HepG2 (cell line): ENCODE data around the gene BPIFB4. TPM values are rescaled to one million over a fixed set of nuclear protein-coding genes. Genes with fewer than 3 reads are reported as not detected.

ENCODE experiments used
- ARNTL ChIP-seq: sonication (generic); formaldehyde crosslinking; IDR thresholded peaks from 2 replicates; pipeline ENCODE4 v1.4.0; 2020; ENCODE audit warnings: mild to moderate bottlenecking, missing genetic modification reagents
- BHLHE40 ChIP-seq: IDR thresholded peaks from 2 replicates; pipeline ENCODE4 v1.6.1; 2011; ENCODE audit warnings: low read length, improper control_type of control experiment
- ELF1 ChIP-seq: sonication (generic); formaldehyde crosslinking; IDR thresholded peaks from 2 replicates; pipeline ENCODE4 v1.4.0; 2020; ENCODE audit warnings: missing genetic modification reagents
- FOXC1 ChIP-seq: sonication (generic); formaldehyde crosslinking; IDR thresholded peaks from 2 replicates; pipeline ENCODE4 v1.8.0; 2022; ENCODE audit warnings: mild to moderate bottlenecking, missing genetic modification reagents, borderline replicate concordance
- HMG20B ChIP-seq: conservative IDR thresholded peaks from 2 replicates; pipeline ENCODE4 v1.6.1; 2016; ENCODE audit warnings: missing genetic modification reagents, missing compliant biosample characterization
- IKZF4 ChIP-seq: sonication (generic); formaldehyde crosslinking; IDR thresholded peaks from 2 replicates; pipeline ENCODE4 v1.5.1; 2020; ENCODE audit warnings: borderline replicate concordance, mild to moderate bottlenecking, low read depth, missing genetic modification reagents; ENCODE audit errors: not compliant biosample characterization
- IRF2 ChIP-seq: IDR thresholded peaks from 2 replicates; pipeline ENCODE4 v1.6.1; 2018; ENCODE audit warnings: missing genetic modification reagents, missing compliant biosample characterization
- KAT7 ChIP-seq: IDR thresholded peaks from 2 replicates; pipeline ENCODE4 v1.6.1; 2018; ENCODE audit warnings: borderline replicate concordance, missing compliant biosample characterization
- KAT8 ChIP-seq: IDR thresholded peaks from 2 replicates; pipeline ENCODE4 v1.6.1; 2016; ENCODE audit warnings: missing genetic modification reagents, missing compliant biosample characterization
- PPARG ChIP-seq: conservative IDR thresholded peaks from 2 replicates; pipeline ENCODE4 v1.6.1; 2016; ENCODE audit warnings: missing biosample characterization, missing genetic modification reagents
- RFXAP ChIP-seq: sonication (generic); formaldehyde crosslinking; IDR thresholded peaks from 2 replicates; pipeline ENCODE4 v1.4.0; 2020; ENCODE audit warnings: missing genetic modification reagents, borderline replicate concordance
- SALL1 ChIP-seq: sonication (generic); formaldehyde crosslinking; IDR thresholded peaks from 2 replicates; pipeline ENCODE4 v1.8.0; 2022; ENCODE audit warnings: mild to moderate bottlenecking, missing genetic modification reagents
- ZNF136 ChIP-seq: sonication (generic); formaldehyde crosslinking; IDR thresholded peaks from 2 replicates; pipeline ENCODE4 v1.8.1; 2022; ENCODE audit warnings: low read depth, mild to moderate bottlenecking, moderate library complexity, missing genetic modification reagents
- ZNF224 ChIP-seq: sonication (generic); formaldehyde crosslinking; IDR thresholded peaks from 2 replicates; pipeline ENCODE4 v1.5.0; 2020; ENCODE audit warnings: mild to moderate bottlenecking, missing genetic modification reagents
- ZNF230 ChIP-seq: sonication (generic); formaldehyde crosslinking; IDR thresholded peaks from 2 replicates; pipeline ENCODE4 v1.4.0; 2020; ENCODE audit warnings: mild to moderate bottlenecking, missing genetic modification reagents
- ZNF501 ChIP-seq: sonication (generic); formaldehyde crosslinking; IDR thresholded peaks from 2 replicates; pipeline ENCODE4 v1.5.1; 2020; ENCODE audit warnings: mild to moderate bottlenecking, moderate library complexity, missing genetic modification reagents
- ZNF772 ChIP-seq: sonication (generic); formaldehyde crosslinking; IDR thresholded peaks from 2 replicates; pipeline ENCODE4 v1.5.0; 2020; ENCODE audit warnings: mild to moderate bottlenecking, missing genetic modification reagents
- ZNF775 ChIP-seq: sonication (generic); formaldehyde crosslinking; IDR thresholded peaks from 2 replicates; pipeline ENCODE4 v1.4.0; 2020; ENCODE audit warnings: missing genetic modification reagents, mild to moderate bottlenecking, moderate library complexity, borderline replicate concordance
- ZSCAN25 ChIP-seq: sonication (generic); formaldehyde crosslinking; IDR thresholded peaks from 2 replicates; pipeline ENCODE4 v1.8.0; 2022; ENCODE audit warnings: mild to moderate bottlenecking, missing genetic modification reagents
- polyA plus RNA-seq, 8 experiments: library from polyadenylated mRNA; depleted of rRNA in 3 of 8; stranded (reverse) in 7 of 8; unstranded in 1 of 8; fragments of >200 nt; fragmentation: Illumina TruSeq in 4 of 8; extraction: Trizol in 4 of 8; gene quantifications; 2 replicates each; pipeline versions ENCODE4 v1.2.1 to v1.2.3, GENCODE V29; 2011 to 2016; ENCODE audit warnings: low read depth in 4 of 8, missing spikeins in 1 of 8, mixed read lengths in 1 of 8; ENCODE audit not compliant: insufficient read depth in 1 of 8
- total RNA-seq, 5 experiments: library from RNA; depleted of rRNA; stranded (reverse); fragments of >200 nt; fragmentation: Illumina TruSeq; extraction: Trizol; gene quantifications; 2 replicates each; pipeline ENCODE4 v1.2.3, GENCODE V29; 2016; ENCODE audit warnings: low read depth in 1 of 5
- TF ChIP-seq, protein P1 (sequence below): sonication (generic); formaldehyde crosslinking; IDR thresholded peaks from 2 replicates; pipeline ENCODE4 v1.9.0; 2021; ENCODE audit warnings: missing genetic modification reagents, borderline replicate concordance
- TF ChIP-seq, protein P2 (sequence below): IDR thresholded peaks from 2 replicates; pipeline ENCODE4 v1.6.1; 2012; ENCODE audit warnings: inconsistent platforms
- TF ChIP-seq, protein P3 (sequence below): sonication (generic); formaldehyde crosslinking; IDR thresholded peaks from 2 replicates; pipeline ENCODE4 v1.4.0; 2020; ENCODE audit warnings: mild to moderate bottlenecking, missing genetic modification reagents
- TF ChIP-seq, protein P4 (sequence below): sonication (generic); formaldehyde crosslinking; conservative IDR thresholded peaks from 2 replicates; pipeline ENCODE4 v1.8.0; 2022; ENCODE audit warnings: mild to moderate bottlenecking, moderate library complexity, missing genetic modification reagents

The BPIFB4 gene
- total and polyA plus RNA-seq, 2 of the 13 experiments (the other 11 are each of a cell fraction or from before 2014, with no cell fraction given) = 0.09 TPM; not detected in 1

DNA sequence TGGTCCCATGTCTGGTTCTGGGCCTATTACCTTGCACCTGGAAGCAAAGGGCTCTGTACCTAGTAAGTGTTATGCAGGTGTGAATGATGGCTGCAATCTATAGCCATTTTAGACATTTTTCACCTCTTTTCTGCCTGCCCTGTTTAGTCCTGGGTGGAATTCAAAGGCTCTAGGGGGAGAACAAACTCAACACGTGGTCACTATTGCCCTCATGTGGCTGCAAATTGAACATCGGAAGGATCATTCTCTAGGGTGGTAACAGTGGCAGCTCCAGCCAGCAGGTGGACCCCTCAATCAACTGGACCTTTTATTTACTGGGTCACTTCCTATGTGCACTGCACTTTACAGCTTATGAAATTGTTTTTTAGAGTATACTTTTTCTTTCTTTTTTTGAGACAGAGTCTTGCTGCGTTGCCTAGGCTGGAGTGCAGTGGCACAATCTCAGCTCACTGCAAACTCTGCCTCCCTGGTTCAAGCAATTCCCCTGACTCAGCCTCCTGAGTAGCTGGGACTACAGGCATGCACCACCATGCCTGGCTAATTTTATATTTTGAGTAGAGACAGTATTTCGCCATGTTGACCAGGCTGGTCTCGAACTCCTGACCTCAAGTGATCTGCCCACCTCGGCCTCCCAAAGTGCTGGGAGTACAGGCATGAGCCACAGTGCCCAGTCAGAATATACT is 16.6 kb downstream of the BPIFB4 start (continued):
- TF ChIP-seq, protein P1, sequence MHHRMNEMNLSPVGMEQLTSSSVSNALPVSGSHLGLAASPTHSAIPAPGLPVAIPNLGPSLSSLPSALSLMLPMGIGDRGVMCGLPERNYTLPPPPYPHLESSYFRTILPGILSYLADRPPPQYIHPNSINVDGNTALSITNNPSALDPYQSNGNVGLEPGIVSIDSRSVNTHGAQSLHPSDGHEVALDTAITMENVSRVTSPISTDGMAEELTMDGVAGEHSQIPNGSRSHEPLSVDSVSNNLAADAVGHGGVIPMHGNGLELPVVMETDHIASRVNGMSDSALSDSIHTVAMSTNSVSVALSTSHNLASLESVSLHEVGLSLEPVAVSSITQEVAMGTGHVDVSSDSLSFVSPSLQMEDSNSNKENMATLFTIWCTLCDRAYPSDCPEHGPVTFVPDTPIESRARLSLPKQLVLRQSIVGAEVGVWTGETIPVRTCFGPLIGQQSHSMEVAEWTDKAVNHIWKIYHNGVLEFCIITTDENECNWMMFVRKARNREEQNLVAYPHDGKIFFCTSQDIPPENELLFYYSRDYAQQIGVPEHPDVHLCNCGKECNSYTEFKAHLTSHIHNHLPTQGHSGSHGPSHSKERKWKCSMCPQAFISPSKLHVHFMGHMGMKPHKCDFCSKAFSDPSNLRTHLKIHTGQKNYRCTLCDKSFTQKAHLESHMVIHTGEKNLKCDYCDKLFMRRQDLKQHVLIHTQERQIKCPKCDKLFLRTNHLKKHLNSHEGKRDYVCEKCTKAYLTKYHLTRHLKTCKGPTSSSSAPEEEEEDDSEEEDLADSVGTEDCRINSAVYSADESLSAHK = 0 out of 2 replicates have a peak, but pooled peaks have one; percentile 40
- TF ChIP-seq ZNF501 (CRISPR knock-in tag) = peak; percentile 60; the same call in 1 of the 2 replicates
- peak; percentile 59; the same call in 1 of the 2 replicates for TF ChIP-seq ZSCAN25 (CRISPR knock-in tag)
- TF ChIP-seq ARNTL = 0 out of 2 replicates have a peak, but pooled peaks have one; percentile 13
- 0 out of 2 replicates have a peak, but pooled peaks have one; percentile 45 for TF ChIP-seq ZNF775 (CRISPR knock-in tag)
- 0 out of 2 replicates have a peak, but pooled peaks have one; percentile 3 for TF ChIP-seq ZNF224 (CRISPR knock-in tag)
- peak; percentile 56; the same call in 1 of the 2 replicates for TF ChIP-seq FOXC1 (CRISPR knock-in tag)
- peak; percentile 71; the same call in 1 of the 2 replicates for TF ChIP-seq SALL1 (CRISPR knock-in tag)
- peak; percentile 84 for TF ChIP-seq IRF2 (CRISPR knock-in tag)
- 0 out of 2 replicates have a peak, but pooled peaks have one; percentile 41 for TF ChIP-seq HMG20B (CRISPR knock-in tag)
- TF ChIP-seq, protein P2, sequence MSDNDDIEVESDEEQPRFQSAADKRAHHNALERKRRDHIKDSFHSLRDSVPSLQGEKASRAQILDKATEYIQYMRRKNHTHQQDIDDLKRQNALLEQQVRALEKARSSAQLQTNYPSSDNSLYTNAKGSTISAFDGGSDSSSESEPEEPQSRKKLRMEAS = peak; percentile 62; the same call in 1 of the 2 replicates
- TF ChIP-seq, protein P3, sequence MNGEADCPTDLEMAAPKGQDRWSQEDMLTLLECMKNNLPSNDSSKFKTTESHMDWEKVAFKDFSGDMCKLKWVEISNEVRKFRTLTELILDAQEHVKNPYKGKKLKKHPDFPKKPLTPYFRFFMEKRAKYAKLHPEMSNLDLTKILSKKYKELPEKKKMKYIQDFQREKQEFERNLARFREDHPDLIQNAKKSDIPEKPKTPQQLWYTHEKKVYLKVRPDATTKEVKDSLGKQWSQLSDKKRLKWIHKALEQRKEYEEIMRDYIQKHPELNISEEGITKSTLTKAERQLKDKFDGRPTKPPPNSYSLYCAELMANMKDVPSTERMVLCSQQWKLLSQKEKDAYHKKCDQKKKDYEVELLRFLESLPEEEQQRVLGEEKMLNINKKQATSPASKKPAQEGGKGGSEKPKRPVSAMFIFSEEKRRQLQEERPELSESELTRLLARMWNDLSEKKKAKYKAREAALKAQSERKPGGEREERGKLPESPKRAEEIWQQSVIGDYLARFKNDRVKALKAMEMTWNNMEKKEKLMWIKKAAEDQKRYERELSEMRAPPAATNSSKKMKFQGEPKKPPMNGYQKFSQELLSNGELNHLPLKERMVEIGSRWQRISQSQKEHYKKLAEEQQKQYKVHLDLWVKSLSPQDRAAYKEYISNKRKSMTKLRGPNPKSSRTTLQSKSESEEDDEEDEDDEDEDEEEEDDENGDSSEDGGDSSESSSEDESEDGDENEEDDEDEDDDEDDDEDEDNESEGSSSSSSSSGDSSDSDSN (CRISPR knock-in tag) = 0 out of 2 replicates have a peak, but pooled peaks have one; percentile 18
- TF ChIP-seq IKZF4 (CRISPR knock-in tag) = peak; percentile 39
- TF ChIP-seq ELF1 = peak; percentile 66; the same call in 1 of the 2 replicates
- peak; percentile 75 for TF ChIP-seq PPARG
- peak; percentile 58; the same call in 1 of the 2 replicates for TF ChIP-seq RFXAP (CRISPR knock-in tag)
- 0 out of 2 replicates have a peak, but pooled peaks have one; percentile 58 for TF ChIP-seq ZNF136
- TF ChIP-seq BHLHE40 = 0 out of 2 replicates have a peak, but pooled peaks have one; percentile 12
- peak; percentile 67; the same call in 1 of the 2 replicates for TF ChIP-seq KAT7 (CRISPR knock-in tag)
- TF ChIP-seq, protein P4, sequence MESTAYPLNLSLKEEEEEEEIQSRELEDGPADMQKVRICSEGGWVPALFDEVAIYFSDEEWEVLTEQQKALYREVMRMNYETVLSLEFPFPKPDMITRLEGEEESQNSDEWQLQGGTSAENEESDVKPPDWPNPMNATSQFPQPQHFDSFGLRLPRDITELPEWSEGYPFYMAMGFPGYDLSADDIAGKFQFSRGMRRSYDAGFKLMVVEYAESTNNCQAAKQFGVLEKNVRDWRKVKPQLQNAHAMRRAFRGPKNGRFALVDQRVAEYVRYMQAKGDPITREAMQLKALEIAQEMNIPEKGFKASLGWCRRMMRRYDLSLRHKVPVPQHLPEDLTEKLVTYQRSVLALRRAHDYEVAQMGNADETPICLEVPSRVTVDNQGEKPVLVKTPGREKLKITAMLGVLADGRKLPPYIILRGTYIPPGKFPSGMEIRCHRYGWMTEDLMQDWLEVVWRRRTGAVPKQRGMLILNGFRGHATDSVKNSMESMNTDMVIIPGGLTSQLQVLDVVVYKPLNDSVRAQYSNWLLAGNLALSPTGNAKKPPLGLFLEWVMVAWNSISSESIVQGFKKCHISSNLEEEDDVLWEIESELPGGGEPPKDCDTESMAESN (CRISPR knock-in tag) = peak; percentile 70; the same call in 1 of the 2 replicates
- TF ChIP-seq ZNF230 (CRISPR knock-in tag) = 0 out of 2 replicates have a peak, but pooled peaks have one; percentile 61
- TF ChIP-seq ZNF772 (CRISPR knock-in tag) = 0 out of 2 replicates have a peak, but pooled peaks have one; percentile 37
- TF ChIP-seq KAT8 (CRISPR knock-in tag) = peak; percentile 74
